ENCODE data around the gene SLC25A14. TPM values are rescaled to one million over a fixed set of nuclear protein-coding genes. Genes with fewer than 3 reads are reported as not detected.

The SLC25A14 gene
- total RNA-seq, 3 donors from 2014 or later (not counting 1 experiment from before 2014, with no cell fraction given): 17.6 to 20.5 (median 19.0) TPM

DNA sequence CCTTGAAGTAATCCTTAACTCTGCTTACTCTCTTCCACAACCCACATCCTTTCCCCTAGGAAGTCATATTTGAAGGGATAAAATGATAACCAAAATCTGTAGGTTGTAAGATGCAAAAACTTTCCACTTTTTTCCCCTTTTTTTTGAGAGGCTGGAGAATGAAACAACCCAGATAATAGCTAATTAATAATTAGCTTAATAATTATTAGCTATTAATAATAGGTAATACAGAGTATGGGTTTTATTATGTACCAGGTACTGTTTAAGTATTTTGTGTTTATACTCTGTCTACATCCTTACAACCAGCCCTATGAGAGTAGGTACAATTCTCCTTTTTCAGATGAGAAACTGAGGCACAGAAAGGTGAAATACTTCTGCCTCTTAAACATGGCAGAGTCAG lies 36.4 kb downstream of the SLC25A14 start:
- no peak overlapping the region for H3K27ac Mint-ChIP-seq
- H3K36me3 ChIP-seq (ENCODE audit: control insufficient read depth, insufficient read depth, low read length): no peaks in the 10 kb centered on the region
- H3K9me3 Mint-ChIP-seq: no peaks in the 10 kb centered on the region
- no peaks in the 10 kb centered on the region for H3K4me1 Mint-ChIP-seq
- no peak for TF ChIP-seq CTCF (IDR thresholded peaks at IDR 0.05)
- ATAC-seq: no peak
- H3K36me3 Mint-ChIP-seq: no peaks in the 10 kb centered on the region
- intact Hi-C loops (cut with micrococcal nuclease): no loop called here
- no peaks in the 10 kb centered on the region for H3K4me1 ChIP-seq (ENCODE audit: control insufficient read depth, insufficient read depth, low read length)
- no peak overlapping the region for H3K4me3 Mint-ChIP-seq
- no peaks in the 10 kb centered on the region for H3K9me3 ChIP-seq (ENCODE audit: control insufficient read depth, insufficient read depth, low read length)
- H3K27me3 Mint-ChIP-seq (ENCODE audit: low read depth in 2 of 2): peaks cover 0 to 9% of the 10 kb centered on the region in 2 donors
- DNase-seq: no peak
- no peak overlapping the region for H3K27ac ChIP-seq (ENCODE audit: low read length)
- H3K4me3 ChIP-seq (ENCODE audit: low read length): no peak overlapping the region
- H3K27me3 ChIP-seq (ENCODE audit: control insufficient read depth, insufficient read depth, low read length): no peaks in the 10 kb centered on the region

DNA sequence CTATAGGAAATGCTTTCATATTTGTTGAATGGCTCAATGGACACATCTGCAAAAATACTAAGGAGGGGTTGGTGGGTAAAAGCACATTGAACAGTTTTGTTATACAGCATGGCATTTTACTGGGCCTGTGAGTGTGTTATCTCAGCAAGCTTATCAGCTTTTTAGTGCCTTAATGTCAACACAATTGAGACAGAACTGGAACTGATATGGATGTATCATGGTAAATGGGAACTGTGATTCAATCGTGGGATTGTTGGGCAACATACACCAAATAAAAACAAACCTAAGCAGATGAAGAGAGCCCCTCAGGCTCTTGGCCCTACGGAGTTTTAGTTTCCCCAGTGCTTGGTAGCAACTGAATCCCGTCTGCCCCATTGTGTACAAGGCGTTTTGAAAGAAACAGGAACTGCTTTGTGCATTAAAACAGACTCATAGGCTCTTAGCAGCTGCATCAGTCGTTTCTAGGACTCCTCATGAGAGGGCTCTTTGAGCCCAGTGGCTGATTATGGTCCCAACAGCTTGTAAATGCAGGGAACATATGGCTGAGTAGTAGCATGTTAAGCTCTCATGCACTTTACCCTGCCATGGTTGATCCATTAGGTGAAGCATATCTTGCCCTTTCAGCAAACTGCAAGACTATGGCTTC lies 38.4 kb downstream of the SLC25A14 start:
- 61% methylated on average over 4 of the region's 5 CpGs for WGBS (ENCODE audit: insufficient coverage)
- no peak overlapping the region for H3K27ac Mint-ChIP-seq
- Histone ChIP-seq H3K9me3 (ENCODE audit: control insufficient read depth, insufficient read depth, low read length) (no peaks in the 10 kb centered on the region), H3K4me1 (ENCODE audit: control insufficient read depth, insufficient read depth, low read length) (no peaks in the 10 kb centered on the region), H3K4me3 (ENCODE audit: low read length) (no peak overlapping the region), H3K27me3 (ENCODE audit: control insufficient read depth, insufficient read depth, low read length) (no peaks in the 10 kb centered on the region), H3K36me3 (ENCODE audit: control insufficient read depth, insufficient read depth, low read length) (no peaks in the 10 kb centered on the region), H3K27ac (ENCODE audit: low read length) (no peak overlapping the region)
- no peak overlapping the region for H3K4me3 Mint-ChIP-seq
- H3K27me3 Mint-ChIP-seq (ENCODE audit: low read depth in 2 of 2): peaks cover 3 to 29% of the 10 kb centered on the region in 2 donors
- no peaks in the 10 kb centered on the region for H3K4me1 Mint-ChIP-seq
- H3K36me3 Mint-ChIP-seq: no peaks in the 10 kb centered on the region
- H3K9me3 Mint-ChIP-seq: no peaks in the 10 kb centered on the region
- ATAC-seq (no peak), DNase-seq (no peak)
- intact Hi-C loops (cut with micrococcal nuclease): no loop called here
- TF ChIP-seq CTCF (IDR thresholded peaks at IDR 0.05): no peak

DNA sequence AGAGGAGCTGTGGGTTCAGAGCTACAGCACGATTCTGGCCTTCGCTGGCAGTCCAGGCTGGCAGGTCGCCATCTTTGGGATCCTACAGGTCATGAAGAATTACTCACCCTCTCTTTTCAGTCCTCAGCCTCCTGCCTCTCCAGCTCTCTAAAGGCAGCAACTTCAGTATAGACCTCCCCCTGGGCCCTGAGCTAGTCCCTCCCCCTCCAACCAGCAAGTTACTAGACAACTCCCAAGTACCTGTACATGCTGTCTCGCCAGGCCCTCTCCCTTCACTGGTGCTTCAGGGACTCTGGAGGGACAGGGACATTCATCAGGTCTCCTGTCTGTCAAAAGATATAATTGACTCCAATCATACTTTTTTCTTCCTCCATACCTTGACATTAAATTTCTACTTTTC lies 45.8 kb downstream of the SLC25A14 start, which contains the start of gene GPR119:
GPR119 (minus strand) TSS at position 155 of the 400 bp plus-strand sequence. CDS start 227 bp downstream, outside the sequence.
- H3K9me3 Mint-ChIP-seq: no peaks in the 10 kb centered on the region
- no peak within 1 kb of the TSS for H3K4me3 ChIP-seq (ENCODE audit: low read length)
- H3K4me3 Mint-ChIP-seq: no peak within 1 kb of the TSS
- H3K27me3 Mint-ChIP-seq (ENCODE audit: low read depth in 2 of 2): peaks cover 3 to 57% of the 10 kb centered on the region in 2 donors
- no peaks in the 10 kb centered on the region for H3K36me3 Mint-ChIP-seq
- no peak within 1 kb of the TSS for H3K27ac Mint-ChIP-seq
- ATAC-seq (no peak), DNase-seq (no peak)
- intact Hi-C loops (cut with micrococcal nuclease): no loop called here
- H3K9me3 ChIP-seq (ENCODE audit: control insufficient read depth, insufficient read depth, low read length): no peaks in the 10 kb centered on the region
- WGBS (ENCODE audit: insufficient coverage): 92% methylated on average over 4 of the region's 4 CpGs
- H3K27ac ChIP-seq (ENCODE audit: low read length): no peak within 1 kb of the TSS
- TF ChIP-seq CTCF (IDR thresholded peaks at IDR 0.05): no peak
- H3K4me1 ChIP-seq (ENCODE audit: control insufficient read depth, insufficient read depth, low read length): no peaks in the 10 kb centered on the region
- H3K4me1 Mint-ChIP-seq: no peaks in the 10 kb centered on the region
- H3K36me3 ChIP-seq (ENCODE audit: control insufficient read depth, insufficient read depth, low read length): no peaks in the 10 kb centered on the region
- H3K27me3 ChIP-seq (ENCODE audit: control insufficient read depth, insufficient read depth, low read length): no peaks in the 10 kb centered on the region

DNA sequence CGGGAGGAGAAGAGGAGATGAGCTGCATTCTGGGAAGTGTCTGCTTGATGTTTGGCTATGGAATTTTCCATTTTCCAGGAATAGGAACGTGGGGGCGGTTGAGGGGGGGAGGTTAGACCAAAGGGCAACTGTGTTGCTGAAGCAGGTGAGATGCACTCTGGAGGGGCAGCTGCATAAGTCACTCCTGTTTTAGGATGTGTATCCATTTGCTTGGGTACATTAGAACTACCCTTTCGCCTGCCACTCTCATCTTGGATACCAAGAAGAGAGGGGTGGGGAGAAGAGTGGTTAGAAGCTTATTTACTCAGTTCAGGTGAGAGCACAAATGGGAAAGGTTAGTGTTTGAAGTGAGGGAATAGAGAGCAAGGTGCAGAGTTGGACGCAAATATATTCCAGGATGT lies 46.7 kb downstream of the SLC25A14 start:
- ATAC-seq: no peak
- Mint-ChIP-seq H3K9me3 (no peaks in the 10 kb centered on the region), H3K4me1 (no peaks in the 10 kb centered on the region), H3K27me3 (ENCODE audit: low read depth in 2 of 2) (peaks cover 3 to 54% of the 10 kb centered on the region in 2 donors), H3K36me3 (no peaks in the 10 kb centered on the region), H3K4me3 (no peak overlapping the region), H3K27ac (no peak overlapping the region)
- H3K36me3 ChIP-seq (ENCODE audit: control insufficient read depth, insufficient read depth, low read length): no peaks in the 10 kb centered on the region
- H3K27me3 ChIP-seq (ENCODE audit: control insufficient read depth, insufficient read depth, low read length): no peaks in the 10 kb centered on the region
- intact Hi-C loops (cut with micrococcal nuclease): no loop called here
- H3K4me1 ChIP-seq (ENCODE audit: control insufficient read depth, insufficient read depth, low read length): no peaks in the 10 kb centered on the region
- no peak for TF ChIP-seq CTCF (IDR thresholded peaks at IDR 0.05)
- H3K27ac ChIP-seq (ENCODE audit: low read length): no peak overlapping the region
- no peak for DNase-seq
- H3K4me3 ChIP-seq (ENCODE audit: low read length): no peak overlapping the region
- WGBS (ENCODE audit: insufficient coverage): 82% methylated on average over 5 of the region's 5 CpGs
- no peaks in the 10 kb centered on the region for H3K9me3 ChIP-seq (ENCODE audit: control insufficient read depth, insufficient read depth, low read length)

All from natural killer cell (primary cell).